Naive thymus-derived CD4-positive, alpha-beta T cell (primary cell): ENCODE data around the gene IL1R1. TPM values are rescaled to one million over a fixed set of nuclear protein-coding genes. Genes with fewer than 3 reads are reported as not detected.
A peak's percentile ranks its signal among the peaks of the same experiment; 100 is the strongest.
"Not testable (repeated sequence)": the region's sequence is repeated elsewhere in the genome, so short reads cannot be mapped to it uniquely, and the experiment has no call there.

Source experiments
- ATAC-seq: fragments of 150-1000 bp; cut with Tn5 transposase; 2 replicates; pipeline ENCODE4 v1.10.0; 2021; ENCODE audit warnings: mild to moderate bottlenecking, moderate library complexity
- CTCF ChIA-PET: fragments of 350-600 bp; sonication (Branson Sonifier 250); formaldehyde crosslinking; loops from one replicate; lab custom pipeline; 2021; ENCODE audit warnings: antibody characterized with exemption; lab: Charles Lee
- POLR2A ChIA-PET: fragments of 350-600 bp; sonication (Branson Sonifier 250); formaldehyde crosslinking; loops from one replicate; lab custom pipeline; 2021; ENCODE audit warnings: antibody characterized with exemption, inconsistent platforms; lab: Charles Lee
- DNase-seq, 9 donors: peaks; one replicate each; pipeline versions ENCODE4 v3.0.0 to v3.0.0-alpha.2; 2020 to 2022; ENCODE audit warnings: mixed read lengths in 1 of 9
- H3K27ac ChIP-seq: one replicate; pipeline ENCODE4 v1.7.0; 2013; ENCODE audit warnings: mild to moderate bottlenecking, low read depth, low read length, moderate library complexity
- H3K27me3 ChIP-seq, 2 donors: one replicate each; pipeline ENCODE4 v1.7.0; 2013; ENCODE audit warnings: low read length in 2 of 2, mild to moderate bottlenecking in 2 of 2, moderate library complexity in 2 of 2; ENCODE audit not compliant: control insufficient read depth in 2 of 2, insufficient read depth in 2 of 2
- H3K36me3 ChIP-seq, 3 experiments: 1 replicate in 2 of 3; 2 replicates in 1 of 3; pipeline ENCODE4 v1.7.0; 2013; ENCODE audit warnings: low read length in 3 of 3, mild to moderate bottlenecking in 3 of 3, moderate library complexity in 1 of 3; ENCODE audit not compliant: insufficient read depth in 3 of 3, control insufficient read depth in 2 of 3
- H3K4me1 ChIP-seq, 2 donors: one replicate each; pipeline ENCODE4 v1.7.0; 2013; ENCODE audit warnings: low read length in 2 of 2, mild to moderate bottlenecking in 2 of 2, moderate library complexity in 1 of 2; ENCODE audit not compliant: control insufficient read depth in 2 of 2, insufficient read depth in 2 of 2
- H3K4me3 ChIP-seq: 2 replicates; pipeline ENCODE4 v1.7.0; 2013; ENCODE audit warnings: mild to moderate bottlenecking, low read length
- H3K9me3 ChIP-seq, 3 experiments: 1 replicate in 2 of 3; 2 replicates in 1 of 3; pipeline ENCODE4 v1.7.0; 2013; ENCODE audit warnings: low read length in 3 of 3; ENCODE audit not compliant: control insufficient read depth in 2 of 3
- H3K27ac Mint-ChIP-seq, 9 donors: one replicate each; pipeline ENCODE4 v1.8.0; 2020 to 2022; ENCODE audit warnings: mixed read lengths in 9 of 9, mild to moderate bottlenecking in 8 of 9, moderate library complexity in 5 of 9, inconsistent platforms in 2 of 9
- H3K27me3 Mint-ChIP-seq, 5 donors: one replicate each; pipeline ENCODE4 v1.8.0; 2021 to 2022; ENCODE audit warnings: mixed read lengths in 5 of 5, mild to moderate bottlenecking in 1 of 5
- H3K36me3 Mint-ChIP-seq, 5 donors: one replicate each; pipeline ENCODE4 v1.8.0; 2020 to 2022; ENCODE audit warnings: mixed read lengths in 5 of 5, mild to moderate bottlenecking in 3 of 5, inconsistent platforms in 1 of 5
- H3K4me1 Mint-ChIP-seq, 7 donors: one replicate each; pipeline ENCODE4 v1.8.0; 2020 to 2022; ENCODE audit warnings: mixed read lengths in 7 of 7, mild to moderate bottlenecking in 3 of 7, inconsistent platforms in 1 of 7
- H3K4me3 Mint-ChIP-seq, 10 donors: one replicate each; pipeline ENCODE4 v1.8.0; 2020 to 2022; ENCODE audit warnings: mild to moderate bottlenecking in 10 of 10, mixed read lengths in 10 of 10, moderate library complexity in 6 of 10, inconsistent platforms in 2 of 10
- H3K9me3 Mint-ChIP-seq, 11 donors: one replicate each; pipeline ENCODE4 v1.8.0; 2020 to 2022; ENCODE audit warnings: mixed read lengths in 11 of 11, mild to moderate bottlenecking in 4 of 11, inconsistent platforms in 1 of 11, moderate library complexity in 1 of 11
- intact Hi-C, 2 donors: fragments of 100-400 bp; cut with micrococcal nuclease; formaldehyde crosslinking; loops; one replicate each; pipeline ENCODE4 v1.15.1; 2023
- polyA plus RNA-seq, 2 donors: library from polyadenylated mRNA; unstranded; fragments of 300-500 nt; fragmentation: Illumina TruSeq; gene quantifications; one replicate each; pipeline ENCODE4 v1.2.3, GENCODE V29; 2021
- total RNA-seq, 6 experiments: library from RNA in 5 of 6; stranded (reverse) in 5 of 6; gene quantifications; 1 replicate in 5 of 6; 2 replicates in 1 of 6; pipeline ENCODE4 v1.2.3 and lab custom pipeline; 2021 to 2026

IL1R1 gene
- total and polyA plus RNA-seq, 7 experiments from 2014 or later = 0.17 to 1.5 (median 0.54) TPM; not detected in 2

DNA sequence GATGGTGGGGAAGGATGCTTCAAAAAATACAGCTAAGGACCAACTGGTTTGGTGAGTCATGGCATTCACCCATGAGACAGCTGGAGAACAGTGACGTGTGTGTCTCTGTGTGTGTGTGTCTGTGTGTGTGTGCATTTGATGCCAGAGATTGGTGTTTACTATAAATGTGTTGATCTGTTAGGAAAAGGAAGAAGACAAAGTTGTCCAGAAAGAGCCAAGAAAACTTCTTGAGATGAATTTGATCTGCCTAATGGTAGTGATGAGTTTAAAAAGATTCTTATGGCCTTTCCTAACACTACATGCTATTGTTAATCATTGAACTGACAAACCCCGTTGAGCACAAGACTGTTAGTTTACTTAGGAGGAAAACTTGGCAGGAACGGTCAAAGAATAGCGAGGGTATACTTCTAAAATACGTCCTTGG is 36.4 kb upstream of the IL1R1 start:
- DNase-seq (no peak), ATAC-seq (no peak)
- no peaks in the 10 kb centered on the region for H3K4me1 ChIP-seq
- H3K27ac ChIP-seq = no peak overlapping the region
- no peaks in the 10 kb centered on the region for H3K9me3 ChIP-seq
- H3K36me3 ChIP-seq = no peaks in the 10 kb centered on the region
- Mint-ChIP-seq H3K36me3 (no peaks in the 10 kb centered on the region), H3K27me3 (peaks cover 0 to 27% (median 0%) of the 10 kb centered on the region in 5 donors), H3K9me3 (peaks cover 0 to 7% (median 0%) of the 10 kb centered on the region in 11 donors), H3K4me3 (no peak overlapping the region), H3K4me1 (peaks cover 11 to 19% (median 16%) of the 10 kb centered on the region in 7 donors), H3K27ac (no peak overlapping the region)
- H3K4me3 ChIP-seq = no peak overlapping the region
- CTCF ChIA-PET = no interaction called here
- H3K27me3 ChIP-seq = no peaks in the 10 kb centered on the region
- POLR2A ChIA-PET = no interaction called here
- intact Hi-C loops = no loop called here

DNA sequence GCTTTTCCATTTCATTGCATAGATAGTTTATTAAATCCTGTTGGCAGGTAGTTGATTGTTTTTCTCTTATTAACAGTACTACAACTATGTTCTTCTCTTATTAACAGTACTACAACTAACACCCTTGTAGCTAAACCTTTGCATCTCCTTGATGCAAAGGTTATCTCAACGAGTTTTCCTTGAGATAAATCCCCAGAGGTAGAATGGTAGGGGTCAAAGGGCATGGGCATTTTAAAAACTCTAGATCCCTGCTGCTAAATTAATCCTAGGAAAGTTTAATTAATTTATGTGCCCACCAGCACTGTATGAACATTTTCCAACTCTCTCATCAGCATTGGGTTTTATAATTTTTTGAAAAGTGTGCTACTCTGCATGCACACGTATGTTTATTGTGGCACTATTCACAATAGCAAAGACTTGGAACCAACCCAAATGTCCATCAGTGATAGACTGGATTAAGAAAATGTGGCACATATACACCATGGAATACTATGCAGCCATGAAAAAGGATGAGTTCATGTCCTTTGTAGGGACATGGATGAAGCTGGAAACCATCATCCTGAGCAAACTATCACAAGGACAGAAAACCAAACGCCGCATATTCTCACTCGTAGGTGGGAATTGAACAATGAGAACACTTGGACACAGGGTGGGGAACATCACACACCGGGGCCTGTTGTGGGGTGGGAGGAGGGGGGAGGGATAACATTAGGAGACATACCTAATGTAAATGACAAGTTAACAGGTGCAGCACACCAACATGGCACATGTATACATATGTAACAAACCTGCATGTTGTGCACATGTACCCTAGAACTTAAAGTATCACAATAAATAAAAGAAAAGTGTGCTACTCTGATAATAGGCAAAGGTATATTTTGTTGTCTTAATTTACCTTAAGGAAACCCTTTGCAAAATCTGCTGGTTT is 35.5 kb upstream of the IL1R1 start:
- H3K36me3 Mint-ChIP-seq, H3K4me1 ChIP-seq, DNase-seq, intact Hi-C loops, H3K27ac ChIP-seq, H3K36me3 ChIP-seq, H3K4me3 ChIP-seq, H3K27me3 ChIP-seq, H3K4me3 Mint-ChIP-seq, H3K27ac Mint-ChIP-seq, POLR2A ChIA-PET, ATAC-seq, H3K9me3 ChIP-seq, H3K9me3 Mint-ChIP-seq, CTCF ChIA-PET: not testable (repeated sequence)
- Mint-ChIP-seq H3K27me3 (peaks cover 0 to 22% (median 0%) of the 10 kb centered on the region in 5 donors), H3K4me1 (peaks cover 11 to 19% (median 16%) of the 10 kb centered on the region in 7 donors)

DNA sequence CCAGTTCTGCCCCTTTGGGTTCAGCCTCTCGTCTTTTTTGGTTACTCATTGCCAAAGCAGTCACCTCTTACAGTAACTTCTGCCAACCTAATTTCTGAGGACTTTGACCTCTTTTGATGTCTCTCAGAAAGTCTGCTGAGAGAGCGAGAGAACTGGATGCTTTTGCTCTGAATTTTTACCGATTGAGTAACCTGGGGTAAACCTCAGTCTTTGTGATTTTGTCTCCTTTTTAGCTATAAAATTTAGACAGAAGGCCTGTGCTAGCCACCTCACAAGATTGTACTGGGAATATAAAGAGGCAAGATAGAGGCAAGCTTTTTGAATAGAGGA is 34.8 kb upstream of the IL1R1 start:
- ChIA-PET POLR2A (interaction anchor here (0.6 kb wide), 1 partner anchor 104 kb away, joined by 5 read pairs; no protein-coding TSS in a partner anchor), CTCF (no interaction called here)
- Mint-ChIP-seq H3K4me3 (no peak overlapping the region), H3K36me3 (no peaks in the 10 kb centered on the region), H3K4me1 (peaks cover 11 to 19% (median 16%) of the 10 kb centered on the region in 7 donors), H3K27ac (no peak overlapping the region), H3K27me3 (peaks cover 0 to 18% (median 0%) of the 10 kb centered on the region in 5 donors), H3K9me3 (peaks cover 0 to 5% (median 0%) of the 10 kb centered on the region in 11 donors)
- no peaks in the 10 kb centered on the region for H3K9me3 ChIP-seq
- no peak overlapping the region for H3K27ac ChIP-seq
- H3K27me3 ChIP-seq = no peaks in the 10 kb centered on the region
- H3K4me1 ChIP-seq = no peaks in the 10 kb centered on the region
- DNase-seq (no peak), ATAC-seq (no peak)
- no peaks in the 10 kb centered on the region for H3K36me3 ChIP-seq
- intact Hi-C loops = no loop called here
- no peak overlapping the region for H3K4me3 ChIP-seq

DNA sequence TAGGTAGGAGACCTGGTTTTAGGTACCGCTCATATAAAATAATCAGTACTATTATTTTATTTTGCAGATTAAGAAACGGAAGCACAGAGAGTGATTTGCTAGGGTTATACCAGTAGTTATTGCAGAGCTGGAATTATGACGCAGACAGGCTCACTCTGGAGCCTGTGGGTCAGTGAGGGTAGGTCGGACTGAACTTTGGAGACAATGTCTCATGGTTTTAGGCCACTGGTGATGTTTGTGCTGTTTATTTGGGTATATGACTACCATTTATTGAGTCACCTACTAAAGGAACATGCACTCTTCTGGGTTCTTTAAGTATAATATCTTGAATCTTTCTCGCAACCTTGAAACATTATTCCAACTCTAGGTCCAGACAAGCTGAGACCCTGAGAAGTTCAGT is 33.5 kb upstream of the IL1R1 start:
- Mint-ChIP-seq H3K27ac (no peak overlapping the region), H3K27me3 (peaks cover 0 to 13% (median 0%) of the 10 kb centered on the region in 5 donors), H3K9me3 (no peaks in the 10 kb centered on the region), H3K36me3 (no peaks in the 10 kb centered on the region), H3K4me3 (no peak overlapping the region), H3K4me1 (peaks cover 6 to 14% (median 11%) of the 10 kb centered on the region in 7 donors)
- no peaks in the 10 kb centered on the region for H3K4me1 ChIP-seq
- DNase-seq (no peak), ATAC-seq (no peak)
- no peaks in the 10 kb centered on the region for H3K27me3 ChIP-seq
- CTCF ChIA-PET = no interaction called here
- H3K9me3 ChIP-seq = no peaks in the 10 kb centered on the region
- no peaks in the 10 kb centered on the region for H3K36me3 ChIP-seq
- intact Hi-C loops = no loop called here
- H3K27ac ChIP-seq = no peak overlapping the region
- H3K4me3 ChIP-seq = no peak overlapping the region
- POLR2A ChIA-PET = interaction anchor here (1.1 kb wide), 1 partner anchor 12 kb away, joined by 4 read pairs; no protein-coding TSS in a partner anchor

DNA sequence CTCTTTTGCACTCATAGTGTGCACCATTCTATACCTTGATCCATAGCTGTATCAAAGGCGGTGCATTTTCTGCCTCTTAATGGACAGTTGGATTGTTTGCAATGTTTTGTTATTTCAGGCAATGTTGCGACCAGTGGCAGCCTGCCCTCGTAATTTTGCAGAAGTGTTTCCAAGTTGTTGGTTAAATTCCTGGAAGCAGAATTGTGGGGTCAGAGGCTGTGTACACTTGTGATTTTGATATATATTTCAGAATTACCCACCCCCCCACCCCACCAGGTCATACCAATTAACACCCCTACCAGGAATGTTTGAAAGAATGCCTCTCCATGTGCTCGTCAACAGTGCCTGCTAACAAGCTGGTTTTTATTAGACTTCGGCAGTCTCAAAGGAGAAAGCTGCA is 32.4 kb upstream of the IL1R1 start:
- no peak for ATAC-seq
- H3K27ac ChIP-seq = no peak overlapping the region
- H3K36me3 Mint-ChIP-seq = no peaks in the 10 kb centered on the region
- no peaks in the 10 kb centered on the region for H3K9me3 Mint-ChIP-seq
- ChIA-PET POLR2A (no interaction called here), CTCF (no interaction called here)
- no peak overlapping the region for H3K4me3 Mint-ChIP-seq
- H3K9me3 ChIP-seq = no peaks in the 10 kb centered on the region
- no peak overlapping the region for H3K4me3 ChIP-seq
- no peak overlapping the region for H3K27ac Mint-ChIP-seq
- intact Hi-C loops = no loop called here
- H3K27me3 Mint-ChIP-seq = peaks cover 0 to 9% (median 0%) of the 10 kb centered on the region in 5 donors
- peaks cover 0 to 8% (median 0%) of the 10 kb centered on the region in 7 donors for H3K4me1 Mint-ChIP-seq
- no peaks in the 10 kb centered on the region for H3K4me1 ChIP-seq
- H3K36me3 ChIP-seq = no peaks in the 10 kb centered on the region
- no peak for DNase-seq
- H3K27me3 ChIP-seq = no peaks in the 10 kb centered on the region

DNA sequence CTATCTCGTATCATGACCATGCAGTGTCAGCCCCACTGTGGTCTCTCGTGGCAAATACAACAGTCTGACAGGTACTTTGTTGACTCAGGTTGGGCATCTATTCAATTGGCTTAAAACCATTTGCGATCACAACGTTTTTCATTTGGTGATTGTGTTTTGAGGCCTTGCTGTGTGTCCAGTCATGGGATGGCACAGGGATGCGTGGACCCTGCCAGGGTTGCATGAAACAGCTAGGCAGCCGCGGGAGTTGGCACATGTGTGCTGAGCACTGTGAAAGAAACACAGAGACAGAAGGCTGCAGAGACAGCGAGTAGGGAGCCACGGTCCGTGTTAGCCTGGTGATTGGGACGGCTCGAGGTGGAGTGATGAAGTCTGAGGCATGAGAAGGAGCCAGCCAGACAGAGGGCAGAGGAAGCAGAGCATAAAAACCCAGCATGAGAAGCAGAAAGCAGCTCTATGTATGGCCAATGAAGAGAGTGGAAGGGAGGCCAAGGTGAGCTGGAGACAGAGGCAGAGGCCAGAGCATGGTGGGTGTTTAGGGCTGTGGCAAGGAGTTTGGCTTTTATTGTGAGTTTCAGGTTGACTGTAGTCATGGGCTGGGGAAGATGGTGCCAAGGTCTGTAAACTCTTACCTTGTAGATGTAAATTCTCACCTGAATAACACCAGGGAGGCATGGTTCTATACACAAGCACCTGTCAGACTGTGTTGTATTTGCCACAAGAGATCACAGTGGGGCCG is 31.8 kb upstream of the IL1R1 start:
- Mint-ChIP-seq H3K27ac (peak overlapping the region in 1 of 9 donors; percentile 10), H3K9me3 (no peaks in the 10 kb centered on the region), H3K4me3 (no peak overlapping the region), H3K36me3 (no peaks in the 10 kb centered on the region), H3K4me1 (peaks cover 0 to 8% (median 0%) of the 10 kb centered on the region in 7 donors), H3K27me3 (peaks cover 0 to 14% (median 0%) of the 10 kb centered on the region in 5 donors)
- Histone ChIP-seq H3K27ac (no peak overlapping the region), H3K36me3 (no peaks in the 10 kb centered on the region), H3K4me1 (no peaks in the 10 kb centered on the region), H3K4me3 (no peak overlapping the region), H3K9me3 (no peaks in the 10 kb centered on the region), H3K27me3 (no peaks in the 10 kb centered on the region)
- intact Hi-C loops = no loop called here
- no peak for ATAC-seq
- ChIA-PET CTCF (no interaction called here), POLR2A (no interaction called here)
- no peak for DNase-seq
